Endothelial cell of umbilical vein (primary cell): ENCODE data around the gene GALNT9. TPM values are rescaled to one million over a fixed set of nuclear protein-coding genes. Genes with fewer than 3 reads are reported as not detected.

ENCODE experiments used
- BruUV-seq: library from RNA; stranded (reverse); fragments of 400-500 nt; replicated peaks from 2 replicates; lab custom pipeline; 2021; lab: Mats Ljungman, UMichigan
- CTCF ChIA-PET: fragments of 300-600, 350-600 bp; sonication (Branson Sonifier 250); formaldehyde crosslinking; loops from one replicate; lab custom pipeline; 2021; ENCODE audit warnings: antibody characterized with exemption, inconsistent platforms; lab: Charles Lee
- POLR2A ChIA-PET: fragments of 300-600, 350-600 bp; sonication (Branson Sonifier 250); formaldehyde crosslinking; loops from one replicate; lab custom pipeline; 2021; ENCODE audit warnings: antibody characterized with exemption, inconsistent platforms; lab: Charles Lee
- DNase-seq: peaks from one replicate; pipeline ENCODE4 v3.0.0-alpha.2; 2011; ENCODE audit warnings: low read depth, low spot score
- FAIRE-seq: peaks from 2 replicates; lab custom pipeline; 2011; peaks lifted over from hg19 to GRCh38; lab: Jason Lieb, UNC
- H2AFZ ChIP-seq: 2 replicates; pipeline ENCODE4 v1.6.0; 2012; ENCODE audit warnings: low read depth, low read length, control low read depth, inconsistent platforms
- H3K27ac ChIP-seq: 2 replicates; pipeline ENCODE4 v1.5.1; 2011; ENCODE audit warnings: low read depth, mild to moderate bottlenecking, control low read depth, low read length, moderate library complexity; ENCODE audit not compliant: insufficient read depth
- H3K27me3 ChIP-seq, 2 experiments: 2 replicates each; pipeline versions ENCODE4 v1.6.0 to v1.6.1; 2011; ENCODE audit warnings: low read length in 2 of 2, mixed read lengths in 1 of 2; ENCODE audit not compliant: control insufficient read depth in 2 of 2, insufficient read depth in 2 of 2
- H3K36me3 ChIP-seq, 2 experiments: 2 replicates in 1 of 2; 3 replicates in 1 of 2; pipeline ENCODE4 v1.5.1; 2011; ENCODE audit warnings: low read length in 2 of 2, mild to moderate bottlenecking in 1 of 2, moderate library complexity in 1 of 2; ENCODE audit not compliant: control insufficient read depth in 2 of 2, insufficient read depth in 2 of 2; ENCODE audit errors: extremely low read depth in 1 of 2
- H3K4me1 ChIP-seq: 3 replicates; pipeline ENCODE4 v1.5.1; 2011; ENCODE audit warnings: mild to moderate bottlenecking, low read length; ENCODE audit not compliant: control insufficient read depth, insufficient read depth; ENCODE audit errors: extremely low read depth
- H3K4me2 ChIP-seq: 2 replicates; pipeline ENCODE4 v1.6.1; 2011; ENCODE audit warnings: low read length, control low read depth, mixed read lengths; ENCODE audit not compliant: insufficient read depth
- H3K4me3 ChIP-seq, 3 experiments: fragments of 200-600 bp in 1 of 3; sonication (generic), shearing (Covaris generic) in 1 of 3; replicated peaks in 1 of 3; 2 replicates each; pipeline ENCODE4 v1.5.1; 2011 to 2016; ENCODE audit warnings: control low read depth in 3 of 3, low read length in 3 of 3, mild to moderate bottlenecking in 2 of 3, inconsistent platforms in 1 of 3, low read depth in 1 of 3, moderate library complexity in 1 of 3; ENCODE audit not compliant: insufficient read depth in 1 of 3
- H3K79me2 ChIP-seq: 2 replicates; pipeline ENCODE4 v1.6.0; 2012; ENCODE audit warnings: low read length, inconsistent platforms; ENCODE audit not compliant: control insufficient read depth, insufficient read depth
- H3K9ac ChIP-seq: replicated peaks from 2 replicates; pipeline ENCODE3; 2011; ENCODE audit warnings: low read length, control low read depth; ENCODE audit not compliant: insufficient read depth; ENCODE audit errors: extremely low read depth
- H3K9me1 ChIP-seq: replicated peaks from 3 replicates; pipeline ENCODE4 v1.6.0; 2011; ENCODE audit warnings: mild to moderate bottlenecking, low read length; ENCODE audit not compliant: control insufficient read depth, insufficient read depth; ENCODE audit errors: extremely low read depth
- H3K9me3 ChIP-seq: replicated peaks from 2 replicates; pipeline ENCODE4 v1.5.1; 2012; ENCODE audit warnings: low read length, inconsistent platforms; ENCODE audit not compliant: control insufficient read depth, insufficient read depth
- H4K20me1 ChIP-seq: replicated peaks from 2 replicates; pipeline ENCODE3; 2011; ENCODE audit warnings: mild to moderate bottlenecking, low read length; ENCODE audit not compliant: control insufficient read depth, insufficient read depth; ENCODE audit errors: extremely low read depth
- GATA2 ChIP-seq: IDR thresholded peaks from 2 replicates; pipeline ENCODE4 v1.7.0; 2011; ENCODE audit warnings: low read depth, mild to moderate bottlenecking, moderate library complexity, mixed read lengths, low read length; ENCODE audit not compliant: insufficient read length, insufficient read depth
- JUN ChIP-seq: IDR thresholded peaks from 2 replicates; pipeline ENCODE4 v1.6.1; 2011; ENCODE audit warnings: borderline replicate concordance, low read depth; ENCODE audit not compliant: insufficient read length, insufficient read depth
- MYC ChIP-seq: IDR thresholded peaks from one replicate; pipeline ENCODE4 v1.6.1; 2011; ENCODE audit warnings: mild to moderate bottlenecking, low read depth, low read length
- POLR2A ChIP-seq: IDR thresholded peaks from 2 replicates; pipeline ENCODE4 v1.6.1; 2012; ENCODE audit warnings: low read depth, mild to moderate bottlenecking, control low read depth, low read length
- POLR2AphosphoS5 ChIP-seq: IDR thresholded peaks from 2 replicates; pipeline ENCODE4 v1.6.1; 2012; ENCODE audit warnings: low read depth, mild to moderate bottlenecking, control low read depth, low read length, moderate library complexity; ENCODE audit not compliant: insufficient read depth
- dilution Hi-C: fragments of 300-500 bp; cut with MboI; formaldehyde crosslinking; loops from one replicate; pipeline ENCODE4 v1.15.0; 2019; ENCODE audit warnings: low sequenced_read_pairs; ENCODE audit not compliant: extremely low pct_ligation_motif_present
- intact Hi-C: fragments of 100-400 bp; cut with micrococcal nuclease; formaldehyde crosslinking; loops from one replicate; pipeline ENCODE4 v1.10.0; 2022
- polyA plus RNA-seq, 4 experiments: library from polyadenylated mRNA; depleted of rRNA in 3 of 4; stranded (reverse) in 3 of 4; unstranded in 1 of 4; fragments of >200 nt; gene quantifications; 2 replicates each; pipeline versions ENCODE4 v1.2.1 to v1.2.3, GENCODE V29; 2011 to 2012; ENCODE audit warnings: missing spikeins in 1 of 4
- total RNA-seq: library from RNA; stranded (reverse); gene quantifications from 2 replicates; pipeline ENCODE4 v1.2.3, GENCODE V29; 2021
- TF ChIP-seq, protein P1 (sequence below): IDR thresholded peaks from 2 replicates; pipeline ENCODE4 v1.6.1; 2011; ENCODE audit not compliant: insufficient read depth, insufficient read length

GALNT9 gene
- total and polyA plus RNA-seq, 2 donors (not counting 3 experiments of a cell fraction or from before 2014, with no cell fraction given), result 0.14 to 0.73 TPM

GRCh38 chr12:132176920-132177551 is 152.4 kb downstream of the GALNT9 start:
- Histone ChIP-seq H3K9ac (no peak overlapping the region), H3K79me2 (no peaks in the 10 kb centered on the region), H3K4me3 (no peak overlapping the region), H3K4me1 (no peaks in the 10 kb centered on the region), H3K9me1 (no peaks in the 10 kb centered on the region), H2AFZ (no peak overlapping the region), H4K20me1 (no peaks in the 10 kb centered on the region), H3K36me3 (no peaks in the 10 kb centered on the region), H3K4me2 (no peak overlapping the region), H3K27ac (no peak overlapping the region), H3K9me3 (no peaks in the 10 kb centered on the region), H3K27me3 (no peaks in the 10 kb centered on the region)
- intact Hi-C loops, result no loop called here
- dilution Hi-C loops, result no loop called here
- FAIRE-seq, result no peak
- no peak for TF ChIP-seq POLR2A
- no peak for TF ChIP-seq GATA2
- no peak for TF ChIP-seq MYC
- TF ChIP-seq JUN, result no peak
- TF ChIP-seq POLR2AphosphoS5, result no peak
- DNase-seq, result no peak
- ChIA-PET CTCF (no interaction called here), POLR2A (no interaction called here)
- no TSS peak for BruUV-seq

DNA sequence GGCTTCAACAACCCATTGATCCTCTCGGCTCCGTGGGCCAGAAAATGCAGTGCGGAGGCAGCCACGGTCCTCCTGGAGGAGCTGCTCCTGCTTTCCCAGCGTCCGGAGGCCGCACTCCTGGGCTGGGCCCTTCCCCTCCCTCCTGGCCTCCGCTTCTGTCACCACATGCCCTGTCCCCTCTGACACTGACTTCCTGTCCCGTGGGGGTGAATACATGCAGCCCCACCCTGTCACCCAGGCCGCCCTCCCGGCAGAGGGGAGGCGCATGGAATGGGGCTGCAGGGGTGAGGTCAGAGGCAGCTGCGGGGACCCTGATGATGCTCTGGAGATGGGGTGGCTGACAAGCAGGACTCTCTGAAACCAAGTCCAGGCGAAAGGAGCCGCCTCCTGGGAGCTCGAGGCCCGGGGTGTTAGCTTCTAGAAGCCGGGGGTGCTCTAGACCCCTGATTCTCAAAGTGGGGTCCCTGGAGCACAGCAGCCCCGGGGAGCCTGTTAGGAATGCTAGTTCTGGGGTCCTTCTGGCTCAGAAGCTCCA is 152.9 kb downstream of the GALNT9 start:
- Histone ChIP-seq H3K79me2 (no peaks in the 10 kb centered on the region), H3K36me3 (no peaks in the 10 kb centered on the region), H3K9me1 (no peaks in the 10 kb centered on the region), H2AFZ (no peak overlapping the region), H3K4me3 (no peak overlapping the region), H3K9ac (no peak overlapping the region), H4K20me1 (no peaks in the 10 kb centered on the region), H3K4me2 (no peak overlapping the region), H3K27ac (no peak overlapping the region), H3K9me3 (no peaks in the 10 kb centered on the region), H3K27me3 (peaks cover 0 to 2% of the 10 kb centered on the region in 2 experiments), H3K4me1 (no peaks in the 10 kb centered on the region)
- ChIA-PET POLR2A (no interaction called here), CTCF (no interaction called here)
- no peak for FAIRE-seq
- TF ChIP-seq, protein P1, sequence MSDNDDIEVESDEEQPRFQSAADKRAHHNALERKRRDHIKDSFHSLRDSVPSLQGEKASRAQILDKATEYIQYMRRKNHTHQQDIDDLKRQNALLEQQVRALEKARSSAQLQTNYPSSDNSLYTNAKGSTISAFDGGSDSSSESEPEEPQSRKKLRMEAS, result no peak
- TF ChIP-seq POLR2A (no peak), JUN (no peak), GATA2 (no peak), POLR2AphosphoS5 (no peak)
- no TSS peak for BruUV-seq
- DNase-seq, result no peak
- dilution Hi-C loops (no loop called here), intact Hi-C loops (no loop called here)
